22Rv1 (cell line): ENCODE measurements around the gene FAM72B.
A peak's percentile ranks its signal among the peaks of the same experiment; 100 is the strongest.
"Not testable (repeated sequence)": the region's sequence is repeated elsewhere in the genome, so short reads cannot be mapped to it uniquely, and the experiment has no call there.

Source experiments
- H3K27ac ChIP-seq: fragments of 450-650 bp; 2 replicates; pipeline ENCODE4 v1.5.1; 2017

Gene FAM72B

DNA sequence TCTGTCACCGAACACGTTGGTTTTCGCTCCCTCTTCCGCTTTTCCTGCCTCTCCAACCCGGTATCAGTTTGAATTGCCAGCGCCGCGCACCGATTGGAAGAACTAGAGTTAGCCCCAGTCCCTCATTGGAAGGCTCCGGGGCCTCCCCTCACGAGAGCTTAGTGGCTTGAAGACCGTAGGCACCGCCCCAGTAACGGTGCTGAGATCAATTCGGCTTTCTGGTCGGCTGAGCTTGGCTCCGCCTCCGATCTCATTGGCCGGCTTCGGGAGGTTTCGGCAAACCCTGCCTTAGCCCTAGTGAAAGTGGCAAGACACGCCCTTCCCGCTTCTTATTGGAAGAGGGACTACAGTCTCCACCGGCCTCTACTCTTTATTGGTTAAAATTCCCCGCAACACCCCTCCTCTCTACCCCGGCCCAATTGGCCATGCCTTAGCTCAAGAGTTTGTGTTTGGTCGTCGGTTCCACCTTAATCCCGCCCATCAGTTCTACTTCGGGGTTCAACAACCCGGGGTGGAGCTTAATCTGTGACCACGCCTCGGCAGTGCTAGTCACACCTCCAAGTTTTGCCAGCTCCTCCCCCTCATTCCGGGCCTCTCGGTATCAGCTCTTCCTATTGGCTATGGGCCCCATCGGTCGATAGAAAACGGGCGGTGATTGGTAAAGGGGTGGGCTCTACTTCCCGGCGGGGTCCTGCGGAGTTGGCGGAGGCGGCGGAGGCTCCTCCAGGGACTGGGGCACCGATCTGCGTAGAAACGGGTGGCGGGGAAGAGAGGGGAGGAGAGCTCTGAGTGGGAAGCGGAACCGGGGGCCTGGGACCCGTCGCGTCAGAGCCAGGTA, at the start of gene FAM72B, which contains the start of gene SRGAP2C:
FAM72B (minus strand) TSS at position 51 of the 838 bp plus-strand sequence. CDS start 851 bp downstream, outside the sequence.
SRGAP2C (plus strand) TSS at position 686 of the 838 bp plus-strand sequence. CDS start 2,472 bp downstream, outside the sequence.
- peak within 1 kb of the TSS; percentile 66 for H3K27ac ChIP-seq

- not testable (repeated sequence) for H3K27ac ChIP-seq
Measured at GRCh38 chr1:121232445-121233125, 48.4 kb upstream of the FAM72B start.

GRCh38 chr1:121230636-121231035, 46.5 kb upstream of the FAM72B start:
- not testable (repeated sequence) for H3K27ac ChIP-seq

DNA sequence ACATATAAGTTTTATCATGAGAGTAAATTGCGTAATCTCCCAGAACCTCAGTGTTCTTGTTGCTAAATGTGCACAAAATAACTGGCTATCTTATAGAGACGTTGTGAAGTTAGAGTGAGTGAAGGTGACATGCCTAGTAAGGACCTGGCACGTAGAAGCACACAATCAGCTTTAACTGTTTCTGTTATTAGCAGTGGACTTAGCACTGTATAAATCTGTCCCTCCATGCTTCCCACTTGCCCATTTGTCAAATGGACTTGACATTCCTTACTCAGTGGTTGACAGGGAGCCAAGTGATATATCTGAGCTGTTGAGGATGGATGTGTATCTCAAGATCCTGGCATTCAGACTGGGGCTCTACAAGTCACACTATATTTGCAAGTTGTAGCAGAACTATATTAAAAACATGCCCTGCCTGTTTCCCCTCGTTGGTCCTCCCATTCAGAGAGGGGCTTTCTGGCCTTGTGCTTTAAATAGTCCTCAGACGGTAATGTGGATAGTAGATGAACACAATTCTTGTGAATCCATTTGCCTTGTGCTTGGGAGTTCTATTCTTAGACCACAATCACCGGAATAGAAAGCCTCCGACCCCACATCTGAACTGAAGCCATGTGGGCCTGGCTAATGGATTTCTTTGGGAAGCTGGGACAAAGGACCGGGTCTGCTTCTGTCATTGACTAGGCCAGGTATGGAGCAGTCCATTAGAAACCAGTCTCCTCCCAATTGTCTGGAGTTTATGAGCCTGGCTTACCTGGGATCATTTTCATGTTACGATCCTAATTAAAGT, 43.6 kb upstream of the FAM72B start:
- H3K27ac ChIP-seq: not testable (repeated sequence)

DNA sequence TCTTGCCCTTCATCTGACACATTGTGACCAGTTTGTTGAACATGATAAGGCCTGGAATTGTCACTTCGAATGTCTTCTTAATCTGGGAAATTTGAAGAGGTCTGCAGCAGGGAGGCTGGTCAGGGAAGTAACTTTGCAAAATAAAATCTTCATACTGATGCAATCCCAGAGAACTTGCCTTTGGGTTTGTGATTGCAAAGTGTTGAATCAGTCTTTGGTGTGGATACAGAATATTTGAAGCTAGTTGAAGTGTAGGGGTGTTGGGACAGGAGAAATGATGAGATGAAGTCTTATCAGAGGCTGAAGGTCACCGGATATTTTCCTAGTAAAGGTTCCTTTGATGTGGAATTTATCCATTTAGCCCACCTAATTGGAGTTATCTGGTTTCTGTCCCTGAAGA, 42.8 kb upstream of the FAM72B start:
- H3K27ac ChIP-seq: not testable (repeated sequence)

DNA sequence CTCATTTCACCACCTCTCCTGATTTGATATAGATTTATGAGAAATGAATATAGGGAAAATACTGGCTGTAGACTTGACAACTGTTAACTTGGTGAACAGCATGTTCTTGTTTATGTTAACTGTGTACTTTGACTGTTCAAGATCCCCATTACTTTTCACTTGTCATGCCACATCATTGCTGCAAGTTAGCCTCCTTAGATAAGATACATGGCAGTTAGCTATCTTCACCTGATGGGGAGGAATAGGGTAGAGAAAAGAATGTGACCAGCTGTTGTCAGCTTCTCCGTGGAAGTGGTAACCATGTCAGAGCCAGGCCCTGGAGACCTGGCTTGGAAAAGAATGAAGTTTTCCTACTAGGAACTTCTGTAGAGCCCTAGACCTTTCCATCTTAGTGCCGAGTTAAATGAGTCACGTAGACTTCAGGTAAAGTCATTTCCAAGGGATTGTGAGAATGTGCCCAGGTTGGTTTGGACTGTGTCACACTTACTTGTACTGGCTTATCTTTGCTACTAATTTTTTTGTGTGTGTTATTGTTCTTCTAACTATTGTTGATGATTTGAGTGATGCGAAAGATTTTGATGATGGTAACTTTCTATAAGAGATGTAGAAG, 42.3 kb upstream of the FAM72B start:
- not testable (repeated sequence) for H3K27ac ChIP-seq

DNA sequence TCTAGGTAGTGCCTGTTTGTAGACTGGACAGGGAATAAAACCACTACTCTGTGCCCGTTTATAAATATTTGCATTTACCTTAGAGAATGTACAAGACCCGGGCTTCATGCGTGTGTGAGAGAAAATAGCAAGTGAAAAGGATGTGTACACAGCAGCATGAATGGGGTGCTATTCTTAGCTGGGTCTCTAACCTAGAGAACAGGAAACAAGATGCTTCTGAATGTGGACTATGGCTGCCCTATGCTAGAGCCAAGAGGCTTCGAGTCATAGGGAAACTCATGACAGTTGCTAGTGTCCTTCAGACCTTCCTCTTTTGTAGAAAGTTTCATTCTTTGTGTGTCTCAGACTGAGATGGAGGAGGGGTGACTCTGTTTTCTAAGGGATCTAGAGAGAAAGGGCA, 40.6 kb upstream of the FAM72B start:
- H3K27ac ChIP-seq: not testable (repeated sequence)

DNA sequence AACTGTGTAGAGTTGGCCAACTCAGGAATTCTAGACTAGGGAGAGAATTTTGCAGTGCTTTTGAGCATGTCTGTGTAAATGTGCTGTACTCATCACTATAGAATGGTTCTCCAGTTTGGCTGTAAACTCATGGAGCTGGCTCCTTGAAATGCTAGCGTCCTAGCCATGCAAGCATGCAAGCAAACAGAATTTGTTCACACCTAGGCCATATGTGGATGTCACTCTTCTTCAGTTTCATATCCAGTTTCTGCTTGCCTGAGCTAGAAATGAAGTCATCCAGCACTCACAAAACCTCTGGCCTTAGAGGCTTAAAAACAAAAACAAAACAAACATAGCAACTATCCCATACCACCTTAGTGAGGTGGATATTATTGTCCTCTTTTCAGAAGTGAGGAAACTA, 37.6 kb upstream of the FAM72B start:
- H3K27ac ChIP-seq: not testable (repeated sequence)

DNA sequence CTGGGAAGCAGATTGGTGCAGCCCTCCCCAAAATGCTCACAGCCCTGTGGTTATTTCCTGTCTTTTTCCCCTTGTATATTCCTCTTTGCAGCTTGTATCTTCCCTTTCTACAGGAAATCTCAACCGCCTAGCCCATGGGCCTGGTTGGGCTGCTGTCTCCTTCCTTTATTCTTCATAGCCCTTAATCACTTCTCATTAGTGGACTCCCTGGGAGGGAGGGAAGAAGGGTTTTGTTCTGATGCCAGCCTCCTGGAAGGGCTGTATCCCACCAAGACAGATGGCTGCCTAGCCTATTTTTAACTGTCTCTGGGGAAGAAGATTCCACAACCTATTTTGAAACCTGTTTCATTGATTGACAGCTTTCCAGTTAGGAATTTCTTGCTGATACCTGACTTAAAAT, 32.5 kb upstream of the FAM72B start:
- not testable (repeated sequence) for H3K27ac ChIP-seq

- not testable (repeated sequence) for H3K27ac ChIP-seq
Measured at GRCh38 chr1:121215699-121216417, 31.7 kb upstream of the FAM72B start.

GRCh38 chr1:121214544-121215156, 30.5 kb upstream of the FAM72B start:
- H3K27ac ChIP-seq: not testable (repeated sequence)

GRCh38 chr1:121213491-121213890, 29.4 kb upstream of the FAM72B start:
- H3K27ac ChIP-seq: not testable (repeated sequence)

GRCh38 chr1:121210778-121211177, 26.6 kb upstream of the FAM72B start:
- H3K27ac ChIP-seq: not testable (repeated sequence)

- H3K27ac ChIP-seq: not testable (repeated sequence)
Measured at GRCh38 chr1:121208375-121208774, 24.2 kb upstream of the FAM72B start.

DNA sequence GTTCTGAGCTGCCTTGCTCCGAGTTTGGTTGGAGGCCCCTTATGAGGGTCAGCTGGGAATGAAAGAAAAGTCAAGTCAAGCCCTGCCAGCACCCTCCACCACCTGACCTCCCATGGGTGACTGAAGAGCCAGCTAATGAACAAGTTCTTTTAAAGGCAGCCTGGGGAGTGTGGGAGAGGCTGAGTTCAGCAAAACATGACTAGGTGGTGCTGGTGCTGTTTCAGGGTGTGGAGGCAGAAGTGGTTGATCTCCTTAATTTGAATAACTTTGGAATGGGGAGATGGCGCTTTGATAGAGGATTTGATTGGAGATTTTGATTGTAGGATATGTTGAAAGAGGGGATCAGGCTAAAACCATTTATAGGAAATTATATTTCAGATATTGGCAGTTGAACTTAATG, 23.2 kb upstream of the FAM72B start:
- H3K27ac ChIP-seq: not testable (repeated sequence)

- not testable (repeated sequence) for H3K27ac ChIP-seq
Measured at GRCh38 chr1:121205786-121206711, 21.9 kb upstream of the FAM72B start.

GRCh38 chr1:121202986-121203385, 18.8 kb upstream of the FAM72B start:
- not testable (repeated sequence) for H3K27ac ChIP-seq

DNA sequence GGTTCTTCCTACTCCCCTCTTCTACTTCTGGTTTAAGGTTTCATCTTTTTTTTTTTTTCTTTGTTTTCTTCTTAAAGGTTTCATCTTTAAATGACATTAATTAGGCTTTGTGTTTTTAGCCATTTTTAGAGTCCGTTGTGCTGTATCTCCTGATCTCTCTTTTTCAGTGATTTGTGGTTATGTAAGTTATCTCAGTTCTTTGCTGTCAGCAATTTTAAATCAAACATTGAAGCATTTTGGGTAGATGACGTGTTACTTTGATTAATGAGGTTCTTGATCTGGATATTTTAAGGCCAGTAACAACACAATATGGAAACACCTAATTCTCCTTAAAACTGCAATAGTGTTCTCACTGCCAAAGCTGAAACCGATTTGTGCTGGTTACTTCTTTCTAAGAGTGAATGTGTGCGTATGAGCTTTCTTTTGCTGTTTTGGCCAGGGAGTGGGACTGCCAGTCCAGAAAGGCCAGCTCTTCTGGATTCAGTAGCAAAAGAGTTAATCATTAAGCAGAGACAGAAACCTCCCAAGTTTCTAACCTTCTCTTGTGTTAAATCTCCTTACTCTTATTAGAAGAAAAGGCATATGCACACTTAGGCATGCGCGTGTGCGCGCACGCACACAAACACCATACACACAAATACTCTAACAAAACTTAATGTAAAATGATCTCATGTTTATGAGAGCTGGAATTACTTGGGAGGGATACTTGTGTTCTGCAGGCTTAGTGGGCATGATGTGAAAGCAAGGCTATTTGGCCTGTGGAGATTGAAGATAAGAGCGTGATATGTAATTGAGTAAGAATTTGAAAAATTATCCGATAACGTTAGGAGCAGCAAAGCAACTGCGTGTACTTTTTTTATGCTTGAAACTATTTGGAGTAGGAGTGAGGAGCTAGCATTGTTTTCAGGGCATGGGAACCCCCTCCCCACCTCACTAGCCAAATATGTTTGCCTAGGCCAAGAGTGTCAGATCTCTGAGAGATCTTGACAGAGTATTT, 17.1 kb upstream of the FAM72B start:
- peak overlapping the region; percentile 42 for H3K27ac ChIP-seq
